Stimulated activated CD8-positive, alpha-beta memory T cell treated with anti-CD3 and anti-CD28 coated beads, Interleukin-15, amount 100 ng/mL, for 4 hours (primary cell): ENCODE measurements around the gene PMEPA1.

Experiments used
- DNase-seq, 2 donors: peaks; one replicate each; pipeline ENCODE4 v3.0.0-alpha.2; 2020; ENCODE audit warnings: low read depth in 2 of 2

PMEPA1 gene

DNA sequence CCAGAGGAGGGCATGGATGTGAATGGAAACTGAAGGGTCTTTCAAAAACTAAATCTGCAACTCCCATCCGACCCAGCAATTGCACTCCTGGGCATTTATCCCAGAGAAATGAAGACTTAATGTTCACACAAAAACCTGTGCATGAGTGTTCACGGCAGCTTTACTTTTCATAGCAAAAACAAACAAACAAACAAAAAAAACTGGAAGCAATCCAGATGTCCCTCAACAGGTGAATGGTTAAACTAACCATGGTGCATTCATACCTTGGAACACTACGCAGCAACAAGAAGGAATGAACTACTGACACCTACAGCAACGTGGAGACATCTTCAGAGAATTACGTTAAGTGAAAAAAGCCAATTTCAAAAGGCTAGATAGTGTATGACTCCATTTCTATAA, 32.2 kb downstream of the PMEPA1 start:
- DNase-seq, result no peak

DNA sequence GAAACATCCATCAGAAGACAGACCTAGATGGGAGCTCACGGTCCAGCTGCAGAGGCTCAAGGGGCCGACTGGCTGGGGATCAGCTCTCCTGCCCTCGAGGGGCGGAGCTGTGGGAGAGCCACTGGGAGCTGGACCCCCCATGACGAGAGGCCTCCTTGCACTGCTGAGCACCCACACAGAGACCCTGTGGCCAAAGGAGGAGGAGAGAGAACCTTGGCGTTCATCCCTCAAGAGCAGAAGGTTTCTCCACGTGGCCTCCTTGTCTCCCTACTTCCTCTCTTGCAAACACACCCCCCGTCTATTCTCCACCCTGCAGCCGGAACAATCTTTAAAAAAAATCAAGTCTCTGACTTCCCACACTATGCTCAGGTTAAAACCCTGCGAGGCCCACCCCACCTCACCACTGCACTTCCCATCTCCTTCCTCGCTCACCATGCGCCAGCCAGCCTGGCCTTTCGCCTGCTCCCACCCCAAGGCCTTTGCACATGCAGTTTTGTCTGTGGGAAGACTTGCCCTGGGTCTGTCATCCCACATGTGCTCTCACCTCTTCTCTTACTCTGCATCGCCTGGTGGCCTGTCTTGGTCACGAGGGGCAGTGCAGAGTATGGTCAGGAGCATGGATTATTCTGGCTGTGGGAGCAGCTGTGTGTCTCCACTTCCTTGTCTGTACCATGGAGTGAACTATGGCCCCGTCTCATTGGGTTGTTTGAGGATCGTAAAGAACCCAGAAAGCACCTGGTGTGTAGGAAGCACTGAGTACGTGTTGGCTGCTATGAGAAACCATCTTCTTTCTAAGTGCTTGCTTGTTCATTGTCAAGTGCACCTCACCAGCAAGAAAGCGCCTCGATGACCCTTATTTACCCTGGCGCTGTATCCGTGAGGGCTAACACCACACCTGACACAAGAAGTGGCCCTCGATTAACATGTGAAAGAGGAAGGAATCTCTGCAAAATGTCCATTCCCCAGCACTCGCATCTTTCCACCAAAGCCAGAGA, 32.9 kb downstream of the PMEPA1 start:
- no peak for DNase-seq

DNA sequence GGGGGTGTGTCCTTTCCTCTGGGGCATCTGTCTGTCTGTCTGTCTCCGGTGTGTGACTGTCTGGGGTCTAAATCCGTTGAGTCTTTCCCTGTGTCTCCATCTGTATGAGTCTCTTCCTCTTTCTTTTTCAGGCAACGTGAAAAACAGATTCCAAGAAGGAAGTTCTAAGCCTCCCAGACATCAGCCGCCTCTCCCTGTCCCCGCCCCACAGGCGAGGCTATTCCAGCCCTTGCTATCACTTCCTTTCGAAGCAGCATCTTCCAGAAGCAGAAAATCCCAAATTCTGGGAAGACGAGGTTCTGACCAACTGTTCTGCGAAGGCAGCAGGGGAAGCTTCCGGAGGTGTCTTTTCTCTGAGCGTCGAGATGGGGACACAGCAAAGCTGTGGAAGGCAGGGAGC, 34.0 kb downstream of the PMEPA1 start:
- no peak for DNase-seq

DNA sequence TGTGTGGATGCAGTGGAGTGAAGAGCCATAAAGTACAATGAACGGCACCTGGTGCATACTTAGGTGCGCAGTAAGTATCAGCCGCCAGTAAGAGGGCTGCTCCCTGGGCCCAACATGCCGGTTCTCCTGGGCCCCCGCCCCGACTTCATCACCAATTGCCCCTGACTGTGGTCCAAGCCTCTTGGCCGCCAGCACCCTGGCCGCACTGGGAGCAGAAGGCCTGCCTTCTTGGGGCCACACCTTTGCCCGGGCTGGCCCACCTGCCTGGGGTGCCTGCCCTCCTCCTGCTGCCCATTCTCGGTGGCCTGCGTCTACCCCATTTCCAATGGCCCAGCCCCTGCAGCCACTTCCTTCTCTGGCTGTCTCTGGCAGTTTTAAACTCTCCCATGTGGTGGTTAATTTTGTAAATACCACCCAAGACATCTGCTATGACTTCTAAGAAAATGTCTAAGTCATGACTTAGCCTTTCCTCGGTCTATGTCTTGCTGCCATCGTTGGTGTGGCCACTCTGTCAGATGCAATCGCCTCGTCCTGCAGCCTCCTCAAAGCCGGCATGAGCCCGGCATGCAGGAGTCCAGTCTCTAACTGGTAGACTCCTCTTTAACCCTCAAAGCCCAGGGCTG, 36.8 kb downstream of the PMEPA1 start:
- no peak for DNase-seq

DNA sequence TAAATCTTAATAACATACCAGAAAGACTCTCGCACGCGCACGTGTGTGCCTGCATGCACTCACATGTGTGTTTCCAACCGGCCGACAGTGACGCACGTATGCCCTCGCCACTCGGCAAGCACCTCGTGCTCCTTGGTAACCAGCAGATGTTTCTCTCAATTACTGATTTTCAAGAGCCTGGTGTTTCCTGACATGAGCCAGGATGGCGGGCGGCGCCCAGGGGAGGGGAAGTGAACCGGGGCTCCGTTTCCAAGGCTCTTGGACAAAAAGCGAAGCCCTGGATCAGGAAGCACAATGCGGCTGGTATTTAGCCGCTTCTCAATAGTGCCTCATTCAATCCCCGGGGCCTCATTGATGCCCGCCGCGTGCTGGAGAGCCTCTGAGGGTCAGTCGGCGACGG, 37.7 kb downstream of the PMEPA1 start:
- DNase-seq, result no peak

DNA sequence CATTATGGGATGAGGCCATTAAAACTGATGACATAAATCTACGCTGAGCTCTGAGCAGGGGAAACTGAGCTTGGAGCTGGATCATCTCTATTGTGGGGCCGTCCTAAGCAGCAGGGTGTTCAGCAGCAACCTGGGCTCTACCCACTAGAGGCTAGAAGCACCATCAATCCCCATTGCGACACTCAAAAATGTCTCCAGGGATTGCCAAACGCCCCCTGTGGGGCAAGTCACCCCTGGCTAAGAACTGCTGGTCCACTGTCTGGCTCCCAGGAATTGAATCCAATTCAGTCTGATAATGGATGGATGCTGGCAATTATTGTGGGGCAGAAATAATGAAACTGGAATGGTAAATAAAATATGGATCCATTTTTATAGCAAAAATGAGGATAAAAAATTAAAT, 38.2 kb downstream of the PMEPA1 start:
- no peak for DNase-seq

DNA sequence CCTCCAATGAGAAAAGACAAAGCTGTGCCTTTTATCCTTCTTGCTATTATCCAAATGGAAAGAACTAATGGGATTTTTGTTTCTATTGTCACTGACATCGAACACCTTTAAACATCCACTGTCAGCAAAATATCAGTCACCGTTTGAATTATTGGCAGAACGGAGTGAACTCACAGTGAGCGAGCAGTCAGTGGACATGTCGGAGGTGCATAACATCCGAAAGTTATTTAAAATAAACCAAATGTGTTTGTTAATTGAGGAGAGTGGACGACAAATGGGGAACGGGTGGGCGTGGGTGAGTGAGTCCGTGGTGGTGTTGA, 38.8 kb downstream of the PMEPA1 start:
- no peak for DNase-seq

DNA sequence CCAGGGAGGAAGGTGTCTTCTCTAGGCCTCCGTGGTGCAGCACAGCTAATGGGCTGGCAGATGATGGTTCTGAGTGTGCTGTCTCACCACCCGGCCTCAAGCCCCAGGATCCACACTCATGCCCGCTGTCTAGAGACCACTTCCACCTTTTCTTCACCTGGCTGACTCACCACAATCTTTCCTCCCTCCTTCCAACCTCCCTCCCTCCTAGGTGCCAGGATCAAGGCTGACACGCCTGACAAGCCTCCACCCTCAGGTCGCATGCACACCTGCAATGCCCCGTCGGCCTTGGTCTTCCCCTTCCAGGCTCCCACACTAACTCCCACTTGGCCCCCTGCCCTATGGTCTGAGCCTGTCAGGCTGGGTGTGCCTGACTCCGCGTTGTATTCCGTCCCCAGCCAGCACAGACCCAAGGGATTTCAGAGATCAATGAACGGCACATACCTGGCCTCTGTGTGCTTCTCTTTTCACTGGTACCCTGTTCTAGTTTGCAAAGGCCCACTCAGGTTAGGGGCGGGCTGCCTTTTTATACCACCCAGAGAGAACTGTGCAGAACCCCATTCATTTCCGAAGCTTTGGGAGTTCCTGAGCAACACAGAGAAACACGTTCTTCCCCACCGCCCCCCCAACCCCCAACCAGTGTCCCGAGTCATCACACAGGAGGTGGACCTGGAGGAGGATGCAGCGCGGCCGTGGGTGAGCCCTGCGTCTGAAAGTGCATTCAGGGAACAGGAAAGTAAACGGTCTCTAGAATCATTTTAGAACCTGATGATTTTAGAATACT, 39.3 kb downstream of the PMEPA1 start:
- no peak for DNase-seq

DNA sequence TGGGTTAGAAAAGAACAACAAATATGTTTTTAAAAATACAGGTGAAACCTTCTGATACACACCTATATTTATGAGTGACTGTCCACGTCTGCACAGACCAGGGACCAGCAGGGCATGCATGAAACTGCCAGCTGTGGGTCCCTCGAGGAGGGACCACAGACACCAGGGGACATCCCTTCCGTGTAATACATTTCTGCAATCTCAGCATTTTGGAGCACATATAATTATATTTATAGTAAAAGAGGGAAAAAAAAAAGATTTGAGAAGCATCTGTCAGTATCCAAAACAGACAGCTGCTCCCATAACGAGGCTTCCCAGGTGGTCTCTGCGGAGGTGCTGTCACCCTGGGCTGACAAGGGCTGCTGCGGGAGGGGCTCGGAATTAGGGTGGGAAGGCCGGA, 40.2 kb downstream of the PMEPA1 start:
- no peak for DNase-seq

DNA sequence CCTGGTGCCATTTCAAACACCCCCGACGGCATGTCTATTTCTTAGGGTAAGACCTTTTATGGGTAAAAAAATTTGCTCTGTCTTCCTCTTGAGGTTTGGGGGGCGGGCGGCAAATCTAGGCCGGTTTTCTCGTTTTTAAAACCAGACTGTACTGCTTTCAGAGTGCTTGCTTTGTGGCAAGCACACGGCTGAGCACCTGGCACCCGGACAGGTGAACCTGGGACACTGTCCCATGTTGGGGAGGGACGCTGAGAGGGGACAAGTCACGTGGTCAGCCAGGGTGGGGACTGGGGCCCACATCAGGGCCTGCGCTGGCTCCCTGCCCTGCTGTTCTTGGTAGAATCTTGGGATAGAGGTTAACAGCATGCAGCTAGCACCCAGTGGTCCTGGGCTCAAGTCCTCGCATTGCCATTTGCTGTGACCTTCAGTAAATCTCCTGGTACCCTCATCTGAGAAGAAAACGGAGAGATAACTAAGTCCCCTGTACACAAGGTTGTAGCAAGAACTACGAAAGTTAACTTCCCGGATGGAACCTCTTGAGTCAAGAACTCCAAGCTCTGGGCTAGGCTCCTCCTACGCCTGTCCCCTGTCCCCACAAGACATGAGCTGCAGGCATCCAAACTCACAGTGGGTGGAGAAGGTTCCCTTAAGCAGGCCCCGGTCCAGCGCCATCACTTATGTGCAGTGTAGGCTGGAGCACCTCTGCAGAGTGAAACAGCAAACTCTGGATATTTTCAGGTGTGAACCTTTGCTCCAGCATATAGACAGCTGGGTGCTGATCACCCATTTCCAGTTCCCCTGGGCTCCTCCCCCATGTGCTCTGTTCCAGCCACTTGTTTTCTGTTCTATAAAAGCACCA, 41.7 kb downstream of the PMEPA1 start:
- no peak for DNase-seq

DNA sequence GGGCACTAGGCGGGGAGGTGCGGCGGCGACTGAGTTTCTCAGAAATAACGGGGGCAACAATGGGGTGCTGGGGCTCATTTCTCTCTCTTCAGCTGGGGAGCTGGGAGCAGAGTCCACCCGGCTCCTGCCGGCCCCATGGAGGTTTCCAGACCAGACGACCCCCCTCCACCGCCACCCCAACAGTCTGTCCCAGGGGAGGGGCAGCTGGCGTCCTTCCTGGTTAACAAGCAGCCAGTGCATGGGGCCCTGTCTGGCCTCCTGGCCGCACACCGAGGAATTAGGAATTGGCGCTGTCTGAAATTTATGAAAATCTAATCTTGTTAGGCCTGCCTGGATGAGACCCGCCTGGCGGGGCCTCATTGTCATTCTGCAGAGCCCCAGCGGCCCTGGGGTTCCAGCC, 42.4 kb downstream of the PMEPA1 start:
- DNase-seq, result no peak

DNA sequence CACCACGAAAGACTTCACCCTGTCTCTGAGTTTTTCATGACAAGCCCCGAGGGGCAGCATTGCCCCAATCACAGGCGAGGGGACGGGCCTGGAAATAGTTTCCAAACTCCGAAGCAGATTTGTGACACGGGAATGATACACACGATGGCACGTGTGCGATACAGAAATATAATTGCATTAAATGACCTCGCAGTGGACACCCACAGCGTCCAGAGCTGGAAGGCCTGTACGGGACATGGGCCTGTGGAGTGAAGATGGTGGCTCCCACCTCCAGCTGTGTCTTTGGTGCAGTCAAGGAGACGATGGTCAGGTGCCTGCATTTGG, 43.0 kb downstream of the PMEPA1 start:
- DNase-seq, result no peak

DNA sequence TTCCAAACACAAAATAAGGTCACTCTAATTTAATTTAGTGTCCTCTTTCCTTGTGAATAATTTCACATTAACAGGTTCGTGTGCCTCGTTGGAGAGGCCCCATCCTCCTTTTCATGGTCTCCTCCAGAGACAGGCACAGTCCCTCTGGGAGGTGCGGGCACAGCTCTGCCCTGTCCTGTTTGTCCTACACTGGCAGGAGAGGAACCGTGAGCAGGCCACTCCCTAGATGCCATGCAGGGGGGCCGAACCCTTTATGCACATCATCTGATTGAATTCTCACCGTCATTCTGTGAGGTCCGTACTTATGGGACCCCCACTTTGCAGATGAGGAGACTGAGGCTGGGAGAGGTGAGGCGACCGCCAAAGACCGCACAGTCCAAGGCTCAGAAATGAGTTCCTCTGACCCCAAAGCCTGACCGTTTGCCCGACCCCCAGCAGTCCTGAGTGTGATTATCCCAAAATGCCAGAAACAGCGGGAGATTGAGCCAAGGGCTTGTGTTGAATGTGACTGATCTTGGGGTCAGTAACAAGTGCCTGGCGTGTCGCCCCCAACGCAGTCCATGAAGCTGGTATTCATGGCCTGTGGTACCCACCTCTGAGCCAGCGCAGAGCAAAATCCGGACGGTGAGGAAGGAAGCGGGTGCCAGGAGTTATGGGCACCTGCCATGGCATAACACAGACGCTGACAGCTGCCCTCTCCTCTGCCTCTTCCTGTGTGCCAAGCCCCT, 43.5 kb downstream of the PMEPA1 start:
- DNase-seq, result no peak

DNA sequence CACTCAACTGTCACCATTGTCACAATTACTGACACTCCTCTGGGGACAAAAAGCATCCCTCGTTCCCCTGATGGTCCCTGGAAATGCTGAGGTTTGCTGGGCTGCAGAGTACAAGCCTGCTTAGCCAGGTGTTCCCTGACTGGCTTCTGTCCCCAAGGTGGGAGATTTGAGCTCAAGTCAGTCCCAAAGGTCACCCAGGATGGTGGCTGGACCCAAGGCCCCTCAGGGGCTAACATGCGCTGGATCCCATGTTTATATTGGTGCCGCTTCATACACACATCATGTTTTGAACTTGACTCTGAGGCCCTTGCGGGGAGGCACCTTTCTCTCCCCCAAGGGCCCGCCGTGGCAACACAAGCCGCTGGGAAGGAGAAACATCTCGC, 44.2 kb downstream of the PMEPA1 start:
- no peak for DNase-seq

DNA sequence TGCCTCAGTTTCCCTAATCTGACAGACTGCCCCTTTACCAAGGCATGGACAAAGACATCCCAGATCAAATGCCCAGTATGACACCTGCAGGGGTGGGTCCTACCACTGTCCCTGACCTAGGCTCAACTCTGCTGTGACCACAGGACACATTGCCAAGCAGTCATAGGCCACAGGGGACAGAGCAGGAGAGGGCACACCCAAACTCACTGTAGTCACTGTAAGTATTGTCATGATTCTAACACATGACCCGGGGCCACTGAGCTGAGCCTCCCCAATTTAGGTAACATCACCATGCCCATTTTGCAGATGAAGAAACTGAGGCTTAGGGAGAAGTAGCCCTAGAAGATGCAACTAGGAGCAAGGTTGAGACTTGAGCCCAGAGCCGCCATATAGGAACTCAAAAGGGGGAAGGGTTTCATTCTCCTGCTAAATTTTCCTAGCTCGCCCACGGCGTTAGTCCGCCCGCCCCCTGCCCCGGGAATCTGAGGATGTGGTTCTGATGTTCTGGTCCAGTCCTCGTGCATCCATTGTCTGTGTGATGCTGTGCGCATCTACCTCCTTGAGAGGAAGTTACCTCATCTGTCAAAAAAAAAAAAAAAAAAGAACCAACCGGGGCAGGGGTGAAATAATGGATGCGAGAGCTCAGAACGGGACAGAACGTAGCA, 44.8 kb downstream of the PMEPA1 start:
- no peak for DNase-seq

DNA sequence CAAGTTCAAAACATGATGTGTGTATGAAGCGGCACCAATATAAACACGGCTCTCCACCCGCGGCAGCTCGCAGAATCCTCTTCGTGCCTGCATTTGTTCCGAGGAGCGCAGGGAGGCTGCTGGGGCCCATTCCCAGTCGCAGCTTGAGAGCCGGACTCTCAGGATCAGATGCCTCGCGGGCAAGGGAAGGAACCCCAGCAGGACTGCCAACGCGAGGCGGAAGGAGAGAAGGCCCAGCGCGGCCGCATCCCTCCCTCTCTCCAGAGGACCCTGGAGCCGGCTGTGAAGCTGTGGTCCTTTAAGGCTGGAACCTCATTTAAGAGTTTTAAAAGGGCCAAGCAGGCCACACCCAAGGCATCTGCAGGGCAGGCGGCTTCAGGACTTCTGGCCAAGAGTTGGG, 45.3 kb downstream of the PMEPA1 start:
- DNase-seq, result no peak

DNA sequence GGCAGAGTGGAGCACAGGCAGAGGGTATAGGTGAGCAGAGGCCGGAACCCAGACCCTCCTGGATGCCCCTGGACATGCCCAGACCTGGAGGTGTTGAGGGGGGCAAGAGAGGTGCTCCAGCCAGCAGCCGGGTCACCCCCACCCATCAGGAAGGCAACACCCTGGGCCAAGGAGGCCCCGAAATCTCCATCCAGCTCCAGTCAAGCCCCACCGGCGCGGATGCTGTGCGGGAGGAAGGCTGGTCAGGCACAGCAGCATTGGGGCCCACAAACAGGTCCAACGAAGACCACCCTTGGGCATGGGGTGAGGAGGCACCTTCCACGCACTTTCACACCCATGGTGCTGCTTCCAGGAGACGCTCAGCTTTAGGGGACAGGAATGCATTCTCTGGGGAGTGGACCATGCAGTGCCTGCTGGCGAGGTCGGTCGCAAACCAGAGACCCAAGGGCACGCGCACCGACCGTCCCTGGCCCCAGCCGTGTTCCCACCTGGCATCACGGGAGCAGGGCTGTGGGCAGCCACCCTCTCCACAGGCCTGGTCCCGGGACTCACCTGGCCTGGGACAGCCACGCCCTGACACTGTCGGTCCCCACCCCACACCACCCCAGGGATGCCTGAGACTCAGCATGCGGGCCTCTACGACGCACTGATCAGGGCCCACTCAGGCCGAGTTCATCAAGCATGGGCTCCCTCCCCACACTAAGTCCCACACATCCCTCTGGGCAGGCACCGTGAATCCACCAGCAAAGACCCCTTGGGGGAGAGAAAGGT, 45.9 kb downstream of the PMEPA1 start:
- DNase-seq, result no peak

DNA sequence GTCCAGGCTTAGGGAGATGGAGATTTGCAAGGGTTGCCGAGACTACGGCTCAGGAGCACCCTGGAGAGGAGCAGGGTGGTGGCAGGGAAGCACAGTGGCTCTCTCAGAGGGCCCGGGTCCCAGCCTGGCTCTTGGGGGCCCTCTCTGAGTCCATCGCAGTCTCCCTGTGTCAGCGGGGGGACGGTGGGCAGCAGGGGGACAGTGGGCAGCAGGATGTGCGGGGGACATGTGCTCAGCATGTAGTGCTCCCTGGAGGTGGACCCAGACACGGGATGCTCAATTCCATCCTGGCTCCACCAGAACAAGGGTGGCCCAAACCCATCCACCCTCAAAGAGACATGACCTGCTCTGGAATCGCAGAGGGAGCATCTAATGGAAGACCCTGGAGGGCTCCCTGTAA, 46.6 kb downstream of the PMEPA1 start:
- no peak for DNase-seq

DNA sequence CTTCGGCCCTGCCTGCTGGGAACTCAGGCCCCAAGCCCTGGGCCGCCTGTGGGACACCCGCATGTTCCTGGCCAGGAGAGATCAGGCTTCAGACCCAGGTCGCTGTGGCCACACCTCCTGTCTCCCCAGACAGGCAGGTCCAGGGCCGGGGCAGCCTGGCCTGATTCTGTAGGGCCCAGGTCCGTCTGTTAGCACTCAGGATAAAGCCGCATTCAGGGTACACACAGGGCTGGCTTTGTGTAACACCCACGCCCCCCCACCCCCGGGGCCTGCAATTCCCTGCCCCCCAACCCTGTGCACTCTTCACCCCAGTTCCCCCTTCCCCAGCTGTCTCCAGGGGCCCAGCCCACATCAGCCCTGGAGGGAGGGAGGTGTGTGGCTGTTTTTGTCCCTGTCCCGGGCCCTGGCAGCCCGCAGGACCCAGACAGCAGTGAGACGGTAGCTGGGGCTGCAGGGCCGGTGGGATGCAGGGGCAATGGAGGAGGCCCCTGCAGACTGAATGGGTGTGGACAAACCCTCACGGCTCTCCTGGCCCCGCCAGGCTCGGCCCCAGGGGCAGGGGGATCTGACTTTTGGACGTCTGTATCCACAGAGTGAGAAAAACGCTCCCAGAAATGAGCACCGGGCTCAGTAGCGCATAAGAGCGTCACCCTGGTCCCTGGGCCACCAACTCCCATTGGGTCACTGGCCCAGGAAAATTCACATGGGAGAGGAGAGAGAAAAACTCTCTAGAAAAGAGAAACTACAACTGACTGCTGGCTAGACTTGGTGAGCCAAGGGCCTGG, 47.2 kb downstream of the PMEPA1 start:
- no peak for DNase-seq
